K562 treated with DMSO at 1 percent for 4 hours (cell line): ENCODE results near the gene KCTD12. TPM values are rescaled to one million over a fixed set of nuclear protein-coding genes. Genes with fewer than 3 reads are reported as not detected.

ENCODE experiments used
- total RNA-seq: library from RNA; unstranded; fragments of 300-600 nt; gene quantifications from 2 replicates; pipeline ENCODE4 v1.2.3, GENCODE V29; 2022; ENCODE audit not compliant: insufficient read depth

KCTD12 gene
- total RNA-seq, result not detected in 2 replicates

DNA sequence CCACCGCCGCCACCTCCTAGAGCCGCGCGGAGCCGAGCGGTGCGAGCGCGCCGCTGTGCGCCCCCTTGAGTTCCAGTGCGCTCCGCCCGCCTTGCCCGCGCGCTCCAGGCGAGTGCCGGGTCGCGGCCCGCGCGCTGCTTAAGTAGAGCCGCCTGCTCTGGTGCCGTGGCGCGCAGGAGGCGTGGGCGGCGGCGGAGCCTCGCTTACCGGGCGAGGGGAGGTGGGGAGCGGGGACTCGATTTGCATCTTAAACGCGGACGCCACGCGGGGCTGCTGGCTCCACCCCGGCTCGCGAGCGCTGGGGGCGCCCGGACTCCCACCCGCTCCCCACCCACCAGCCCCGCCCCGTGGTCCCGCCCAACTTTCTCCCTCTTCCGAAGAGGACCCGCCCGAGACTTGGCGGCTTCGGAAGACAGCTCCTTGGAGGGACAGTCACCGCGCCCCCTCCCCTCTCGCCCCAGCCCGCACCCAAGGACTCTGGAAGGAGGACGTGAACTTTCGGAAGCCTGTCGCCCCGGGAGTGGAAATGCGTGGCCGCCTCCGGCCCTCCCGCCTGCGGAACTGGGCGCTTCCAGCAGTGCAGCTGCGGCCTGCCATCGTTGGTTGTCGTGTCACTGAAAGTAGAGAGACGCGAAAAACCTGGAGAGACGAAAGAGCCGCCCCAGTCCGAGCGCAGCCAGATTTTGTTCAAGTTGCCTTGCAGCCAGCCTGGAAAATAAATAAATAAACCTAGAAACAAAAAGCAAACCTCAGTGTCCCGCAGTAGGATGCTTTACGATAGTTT is at the start of gene KCTD12:
TSS of gene KCTD12 (minus strand) at position 114 of the 784 bp plus-strand sequence. CDS start 257 bp downstream, outside the sequence.

Other genes starting within 250 kb of the KCTD12 start
- not detected in 2 replicates for gene ACOD1, start 62.1 kb upstream of the KCTD12 start, total RNA-seq
- gene CLN5, start 105.7 kb upstream of the KCTD12 start, total RNA-seq, result 3.8 and 5.8 TPM in 2 replicates
- gene FBXL3, start 140.8 kb upstream of the KCTD12 start, total RNA-seq, result 11.4 and 16.3 TPM in 2 replicates